ENCODE results near the gene SH3TC1. TPM values are rescaled to one million over a fixed set of nuclear protein-coding genes. Genes with fewer than 3 reads are reported as not detected.
A peak's percentile ranks its signal among the peaks of the same experiment; 100 is the strongest.

SH3TC1 gene
- total and polyA plus RNA-seq, 12 donors, result 1.5 to 58.7 (median 22.0) TPM

DNA sequence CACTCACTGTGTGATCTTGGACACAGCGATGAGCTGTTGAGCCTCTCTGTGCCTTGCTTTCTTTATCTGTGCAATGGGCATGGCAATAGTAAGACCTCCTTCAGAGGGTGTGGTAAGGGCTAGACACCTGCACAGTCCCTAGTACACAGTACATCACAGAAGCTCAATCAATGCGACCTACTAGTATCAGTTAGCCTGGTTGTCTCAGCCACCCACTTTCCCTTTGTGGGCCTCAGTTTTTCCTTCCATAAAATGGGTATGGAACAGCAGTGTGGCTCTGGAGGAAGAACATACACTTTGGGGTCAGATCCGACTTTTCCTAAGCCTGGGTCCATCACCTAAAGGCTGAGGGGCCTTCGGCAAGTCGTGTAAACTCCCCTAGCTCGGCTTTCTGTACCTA lies 67.0 kb downstream of the SH3TC1 start:
- 74 to 84% (median 80%) methylated on average over 6 of the region's 6 CpGs for WGBS, 4 donors
- DNase-seq, result no peak
- Histone ChIP-seq H3K4me1 (replicated peaks in 1 of 2) (peaks cover 4 to 9% of the 10 kb centered on the region in 2 donors), H3K27ac (peak overlapping the region in 2 of 5 donors; percentile 29 to 85), H3K9me3 (replicated peaks in 1 of 3) (no peaks in the 10 kb centered on the region), H3K4me3 (no peak overlapping the region), H3K27me3 (peaks cover 10% of the 10 kb centered on the region), H3K36me3 (replicated peaks in 1 of 2) (no peaks in the 10 kb centered on the region)
- intact Hi-C loops (cut with DNase I), result no loop called here
- TF ChIP-seq POLR2A (IDR thresholded peaks at IDR 0.05), result no peak

DNA sequence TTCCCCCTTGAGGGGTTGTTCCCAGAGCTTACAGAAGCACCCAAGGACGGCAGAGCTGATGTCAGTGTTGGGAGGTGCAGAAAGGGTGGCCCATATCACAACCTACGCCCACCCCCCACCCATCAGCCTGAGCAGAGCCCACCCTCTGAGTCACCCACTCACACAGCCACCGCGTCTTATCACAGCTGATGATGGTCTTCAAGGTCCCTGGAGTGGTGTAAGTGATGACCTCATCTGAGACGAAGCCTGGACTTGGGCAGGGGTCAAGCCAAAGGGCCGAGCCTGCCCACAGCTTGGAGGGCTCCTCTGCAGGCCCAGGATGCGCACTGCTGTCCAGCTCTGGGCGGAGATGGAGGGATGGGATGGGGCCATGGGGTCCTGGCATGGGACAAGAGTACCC lies 67.4 kb downstream of the SH3TC1 start:
- H3K4me3 ChIP-seq, result no peak overlapping the region
- H3K27ac ChIP-seq, result peak overlapping the region in 2 of 5 donors; percentile 29 to 85
- WGBS, 4 donors, result 54 to 85% (median 67%) methylated on average over 3 to 8 of the region's 8 CpGs
- peaks cover 10% of the 10 kb centered on the region for H3K27me3 ChIP-seq
- TF ChIP-seq, protein P1, sequence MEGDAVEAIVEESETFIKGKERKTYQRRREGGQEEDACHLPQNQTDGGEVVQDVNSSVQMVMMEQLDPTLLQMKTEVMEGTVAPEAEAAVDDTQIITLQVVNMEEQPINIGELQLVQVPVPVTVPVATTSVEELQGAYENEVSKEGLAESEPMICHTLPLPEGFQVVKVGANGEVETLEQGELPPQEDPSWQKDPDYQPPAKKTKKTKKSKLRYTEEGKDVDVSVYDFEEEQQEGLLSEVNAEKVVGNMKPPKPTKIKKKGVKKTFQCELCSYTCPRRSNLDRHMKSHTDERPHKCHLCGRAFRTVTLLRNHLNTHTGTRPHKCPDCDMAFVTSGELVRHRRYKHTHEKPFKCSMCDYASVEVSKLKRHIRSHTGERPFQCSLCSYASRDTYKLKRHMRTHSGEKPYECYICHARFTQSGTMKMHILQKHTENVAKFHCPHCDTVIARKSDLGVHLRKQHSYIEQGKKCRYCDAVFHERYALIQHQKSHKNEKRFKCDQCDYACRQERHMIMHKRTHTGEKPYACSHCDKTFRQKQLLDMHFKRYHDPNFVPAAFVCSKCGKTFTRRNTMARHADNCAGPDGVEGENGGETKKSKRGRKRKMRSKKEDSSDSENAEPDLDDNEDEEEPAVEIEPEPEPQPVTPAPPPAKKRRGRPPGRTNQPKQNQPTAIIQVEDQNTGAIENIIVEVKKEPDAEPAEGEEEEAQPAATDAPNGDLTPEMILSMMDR (IDR thresholded peaks at IDR 0.05), result no peak
- no peak for TF ChIP-seq POLR2A (IDR thresholded peaks at IDR 0.05)
- H3K4me1 ChIP-seq (replicated peaks in 1 of 2), result peaks cover 4 to 9% of the 10 kb centered on the region in 2 donors
- peak in 2 of 7 donors; percentile 13 to 78 for DNase-seq
- intact Hi-C loops (cut with DNase I), result no loop called here
- no peaks in the 10 kb centered on the region for H3K36me3 ChIP-seq (replicated peaks in 1 of 2)
- no peaks in the 10 kb centered on the region for H3K9me3 ChIP-seq (replicated peaks in 1 of 3)

DNA sequence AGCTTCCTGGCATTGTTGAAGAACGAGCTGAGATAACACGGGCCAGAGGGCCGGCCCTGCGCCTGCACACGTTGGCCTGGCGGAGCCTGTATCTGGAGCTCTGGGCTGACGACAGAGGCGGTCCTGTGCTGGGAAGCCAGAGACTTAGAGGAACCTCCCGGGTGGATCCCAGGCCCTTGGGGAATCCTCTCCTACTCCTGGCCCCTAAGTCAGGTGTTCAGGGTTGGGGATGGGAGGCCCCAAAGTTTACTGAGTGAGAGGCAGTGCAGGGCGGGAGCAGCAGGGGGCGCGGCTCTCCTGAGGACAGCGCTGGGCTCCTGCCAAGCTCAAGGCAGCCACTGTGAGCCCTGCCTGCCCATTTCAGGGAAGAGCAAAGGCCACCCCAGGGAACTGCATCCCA lies 68.0 kb downstream of the SH3TC1 start:
- peak; percentile 45 to 77 (median 67) for DNase-seq

DNA sequence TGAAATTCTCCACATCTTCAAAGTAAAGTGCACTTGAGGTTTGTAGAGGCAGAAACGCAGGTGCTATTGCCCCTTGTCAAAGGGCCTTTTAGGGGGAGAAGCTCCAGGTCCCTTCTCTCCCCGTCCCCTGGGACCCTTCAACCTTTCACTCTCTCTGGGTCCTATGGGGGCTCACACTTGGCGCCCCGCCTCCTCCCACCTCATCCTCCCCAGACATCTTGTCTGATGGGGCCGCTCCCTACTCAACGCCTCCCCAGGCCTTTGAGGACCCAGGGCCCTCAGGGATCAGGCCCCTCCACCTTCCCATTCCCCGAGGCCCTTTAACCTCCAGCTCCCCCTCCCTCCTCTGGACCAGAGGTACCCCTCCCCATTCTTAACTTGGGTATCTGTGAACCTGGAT lies 69.1 kb downstream of the SH3TC1 start:
- H3K36me3 ChIP-seq (replicated peaks in 1 of 2), result no peaks in the 10 kb centered on the region
- TF ChIP-seq POLR2A (IDR thresholded peaks at IDR 0.05), result no peak
- TF ChIP-seq, protein P1 (IDR thresholded peaks at IDR 0.05), result no peak
- peaks cover 10% of the 10 kb centered on the region for H3K27me3 ChIP-seq
- 89 to 94% (median 93%) methylated on average over 7 of the region's 7 CpGs for WGBS, 4 donors
- H3K27ac ChIP-seq, result no peak overlapping the region
- H3K9me3 ChIP-seq (replicated peaks in 1 of 3), result no peaks in the 10 kb centered on the region
- H3K4me1 ChIP-seq (replicated peaks in 1 of 2), result peaks cover 4 to 17% of the 10 kb centered on the region in 2 donors
- DNase-seq, result no peak
- H3K4me3 ChIP-seq, result no peak overlapping the region
- intact Hi-C loops (cut with DNase I), result no loop called here

More for the DNA sequence above, 68.0 kb downstream of the SH3TC1 start:
- Histone ChIP-seq H3K4me3 (no peak overlapping the region), H3K4me1 (replicated peaks in 1 of 2) (peaks cover 4 to 9% of the 10 kb centered on the region in 2 donors), H3K27ac (peak overlapping the region in 1 of 5 donors; percentile 85), H3K27me3 (peaks cover 10% of the 10 kb centered on the region), H3K9me3 (replicated peaks in 1 of 3) (no peaks in the 10 kb centered on the region), H3K36me3 (replicated peaks in 1 of 2) (no peaks in the 10 kb centered on the region)
- 43 to 54% (median 49%) methylated on average over 9 to 13 of the region's 13 CpGs for WGBS, 4 donors
- TF ChIP-seq, protein P1 (IDR thresholded peaks at IDR 0.05), result peak; percentile 21 to 58 (median 51)
- no peak for TF ChIP-seq POLR2A (IDR thresholded peaks at IDR 0.05)
- intact Hi-C loops (cut with DNase I), result no loop called here

DNA sequence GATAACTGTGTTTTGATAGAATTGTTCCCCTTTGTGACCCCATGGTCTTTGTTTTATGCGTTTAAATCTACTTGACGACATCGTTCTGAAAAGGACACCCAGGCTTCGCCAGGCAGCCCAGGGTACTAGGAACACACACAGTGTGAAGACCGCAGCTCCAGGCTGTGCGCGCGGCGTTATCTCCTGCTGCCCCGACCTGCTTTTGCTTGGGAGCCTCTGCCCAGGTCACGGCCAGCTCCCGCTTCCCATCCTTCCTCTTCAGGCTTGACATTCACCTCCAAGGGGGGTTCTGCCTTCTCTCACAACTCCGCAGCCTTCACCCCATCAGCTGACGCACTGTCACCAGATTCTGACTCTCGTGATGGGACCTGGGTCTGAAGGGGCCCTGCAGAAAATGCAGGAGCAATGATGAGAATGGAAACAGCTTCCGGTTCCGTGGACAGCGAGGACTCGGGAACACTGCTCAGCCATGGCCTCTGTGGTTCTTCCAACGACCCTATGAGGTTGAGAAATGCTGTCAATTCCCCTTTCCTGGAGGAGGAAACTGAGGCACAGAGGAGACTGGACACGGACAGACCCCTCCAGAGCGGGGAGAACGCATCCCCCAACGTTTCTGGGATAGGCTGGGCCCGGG lies 69.9 kb downstream of the SH3TC1 start:
- H3K27ac ChIP-seq, result peak overlapping the region in 1 of 5 donors; percentile 58
- H3K36me3 ChIP-seq (replicated peaks in 1 of 2), result no peaks in the 10 kb centered on the region
- WGBS, 4 donors, result 74 to 83% (median 81%) methylated on average over 21 to 25 of the region's 25 CpGs
- peaks cover 10% of the 10 kb centered on the region for H3K27me3 ChIP-seq
- H3K4me3 ChIP-seq, result peak overlapping the region in 1 of 4 donors; percentile 35
- DNase-seq, result no peak
- intact Hi-C loops (cut with DNase I), result no loop called here
- TF ChIP-seq, protein P1 (IDR thresholded peaks at IDR 0.05), result no peak
- TF ChIP-seq POLR2A (IDR thresholded peaks at IDR 0.05), result no peak
- H3K9me3 ChIP-seq (replicated peaks in 1 of 3), result no peaks in the 10 kb centered on the region
- peaks cover 4 to 17% of the 10 kb centered on the region in 2 donors for H3K4me1 ChIP-seq (replicated peaks in 1 of 2)

Data from adrenal gland (tissue), 12 donors.